Measurements from ENCODE around the gene UACA.

UACA gene

GRCh38 chr15:70636540-70637165, 126.7 kb downstream of the UACA start:
- peak; percentile 79 for TF ChIP-seq CTCF (conservative IDR thresholded peaks at IDR 0.05; ENCODE audit: low read length)
- no peak for TF ChIP-seq EZH2phosphoT487 (IDR thresholded peaks at IDR 0.05; ENCODE audit: borderline replicate concordance)
- Histone ChIP-seq H3K79me2 (ENCODE audit: insufficient read depth, low read length) (no peaks in the 10 kb centered on the region), H3K9me3 (ENCODE audit: insufficient read depth, low read depth, low read length) (no peaks in the 10 kb centered on the region), H3K27me3 (ENCODE audit: insufficient read depth, low read length, poor library complexity, severe bottlenecking) (no peaks in the 10 kb centered on the region), H3K9me2 (replicated peaks; ENCODE audit: low read depth, low read length) (no peaks in the 10 kb centered on the region), H3K36me3 (ENCODE audit: insufficient read depth, low read length) (no peaks in the 10 kb centered on the region), H3K4me1 (ENCODE audit: insufficient read depth, low read length, poor library complexity, severe bottlenecking) (peaks cover 35% of the 10 kb centered on the region), H3K4me2 (ENCODE audit: low read depth, low read length, poor library complexity, severe bottlenecking) (peak overlapping the region; percentile 9), H3K4me3 (ENCODE audit: low read length, poor library complexity, severe bottlenecking) (no peak overlapping the region), H3K9ac (ENCODE audit: low read depth, low read length, poor library complexity, severe bottlenecking) (peak overlapping the region; percentile 5), H4K20me1 (ENCODE audit: insufficient read depth, low read length, poor library complexity, severe bottlenecking) (no peaks in the 10 kb centered on the region), H3F3A (ENCODE audit: low read depth) (no peaks in the 10 kb centered on the region), H2AFZ (ENCODE audit: low read length) (peak overlapping the region; percentile 17; the same call in 1 of the 2 replicates)

- no peaks in the 10 kb centered on the region for H3K9me3 ChIP-seq (ENCODE audit: insufficient read depth, low read depth, low read length)
- no peaks in the 10 kb centered on the region for H3K27me3 ChIP-seq (ENCODE audit: insufficient read depth, low read length, poor library complexity, severe bottlenecking)
- H3K4me2 ChIP-seq (ENCODE audit: low read depth, low read length, poor library complexity, severe bottlenecking), result no peak overlapping the region
- H2AFZ ChIP-seq (ENCODE audit: low read length), result no peak overlapping the region
- peak overlapping the region; percentile 5 for H3K9ac ChIP-seq (ENCODE audit: low read depth, low read length, poor library complexity, severe bottlenecking)
- no peaks in the 10 kb centered on the region for H3F3A ChIP-seq (ENCODE audit: low read depth)
- no peak overlapping the region for H3K4me3 ChIP-seq (ENCODE audit: low read length, poor library complexity, severe bottlenecking)
- H4K20me1 ChIP-seq (ENCODE audit: insufficient read depth, low read length, poor library complexity, severe bottlenecking), result no peaks in the 10 kb centered on the region
- TF ChIP-seq CTCF (conservative IDR thresholded peaks at IDR 0.05; ENCODE audit: low read length) (no peak), EZH2phosphoT487 (IDR thresholded peaks at IDR 0.05; ENCODE audit: borderline replicate concordance) (no peak)
- no peaks in the 10 kb centered on the region for H3K9me2 ChIP-seq (replicated peaks; ENCODE audit: low read depth, low read length)
- H3K79me2 ChIP-seq (ENCODE audit: insufficient read depth, low read length), result no peaks in the 10 kb centered on the region
- H3K4me1 ChIP-seq (ENCODE audit: insufficient read depth, low read length, poor library complexity, severe bottlenecking), result peaks cover 43% of the 10 kb centered on the region
- H3K36me3 ChIP-seq (ENCODE audit: insufficient read depth, low read length), result no peaks in the 10 kb centered on the region
Measured at GRCh38 chr15:70635895-70636294, 127.5 kb downstream of the UACA start.

GRCh38 chr15:70633991-70634390, 129.4 kb downstream of the UACA start:
- Histone ChIP-seq H3K9me2 (replicated peaks; ENCODE audit: low read depth, low read length) (no peaks in the 10 kb centered on the region), H3K4me1 (ENCODE audit: insufficient read depth, low read length, poor library complexity, severe bottlenecking) (peaks cover 62% of the 10 kb centered on the region), H3K9ac (ENCODE audit: low read depth, low read length, poor library complexity, severe bottlenecking) (no peak overlapping the region), H3K27me3 (ENCODE audit: insufficient read depth, low read length, poor library complexity, severe bottlenecking) (no peaks in the 10 kb centered on the region), H2AFZ (ENCODE audit: low read length) (no peak overlapping the region), H3K4me3 (ENCODE audit: low read length, poor library complexity, severe bottlenecking) (no peak overlapping the region), H3K4me2 (ENCODE audit: low read depth, low read length, poor library complexity, severe bottlenecking) (no peak overlapping the region), H3F3A (ENCODE audit: low read depth) (no peaks in the 10 kb centered on the region), H3K36me3 (ENCODE audit: insufficient read depth, low read length) (no peaks in the 10 kb centered on the region), H3K9me3 (ENCODE audit: insufficient read depth, low read depth, low read length) (no peaks in the 10 kb centered on the region), H3K79me2 (ENCODE audit: insufficient read depth, low read length) (no peaks in the 10 kb centered on the region), H4K20me1 (ENCODE audit: insufficient read depth, low read length, poor library complexity, severe bottlenecking) (no peaks in the 10 kb centered on the region)
- TF ChIP-seq CTCF (conservative IDR thresholded peaks at IDR 0.05; ENCODE audit: low read length) (no peak), EZH2phosphoT487 (IDR thresholded peaks at IDR 0.05; ENCODE audit: borderline replicate concordance) (no peak)
